ENCODE data around the gene MACROH2A2. TPM values are rescaled to one million over a fixed set of nuclear protein-coding genes. Genes with fewer than 3 reads are reported as not detected.
A peak's percentile ranks its signal among the peaks of the same experiment; 100 is the strongest.

MACROH2A2 gene
- total RNA-seq, 2 donors from 2014 or later = 177 to 187 TPM

DNA sequence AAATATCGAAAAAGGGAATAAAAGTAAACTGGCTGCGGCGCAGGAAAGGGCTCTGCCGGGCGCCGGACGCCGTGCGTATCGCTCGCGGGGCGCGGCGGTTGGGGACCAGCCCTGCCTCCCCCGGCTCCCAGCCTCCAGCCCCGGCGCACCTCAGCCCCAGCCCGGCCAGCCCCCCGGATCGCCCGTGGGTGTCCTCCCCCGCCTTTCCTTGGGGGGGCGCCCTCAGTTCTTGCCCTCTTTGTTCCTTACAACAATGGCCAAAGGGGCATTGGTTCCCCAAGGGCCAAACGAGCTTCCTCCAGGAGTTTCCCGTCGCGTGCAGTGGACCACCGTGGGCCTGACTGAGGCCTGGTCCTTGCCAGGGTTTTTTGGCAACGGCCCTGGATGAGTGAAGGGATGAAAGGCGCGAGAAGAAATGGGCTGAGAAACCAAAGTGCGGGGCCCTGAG lies 1.2 kb downstream of the MACROH2A2 start:
- no peaks in the 10 kb centered on the region for H3K27me3 ChIP-seq (ENCODE audit: control insufficient read depth, insufficient read depth, low read length, poor library complexity, severe bottlenecking)
- H3K36me3 Mint-ChIP-seq (ENCODE audit: low read depth) = peaks cover 5% of the 10 kb centered on the region
- WGBS, 2 experiments (ENCODE audit: insufficient coverage in 1 of 2, insufficient read length in 1 of 2) = 7 to 11% methylated on average over 18 to 33 of the region's 33 CpGs
- peaks cover 6% of the 10 kb centered on the region for H3K36me3 ChIP-seq (ENCODE audit: control insufficient read depth, insufficient read depth, low read length)
- peak; percentile 86 for DNase-seq
- H3K27ac ChIP-seq (ENCODE audit: low read depth, low read length) = peak overlapping the region; percentile 54
- H3K27me3 Mint-ChIP-seq (ENCODE audit: insufficient read depth) = peaks cover 8% of the 10 kb centered on the region
- H3K27ac Mint-ChIP-seq = peak overlapping the region; percentile 90
- H3K9me3 Mint-ChIP-seq = no peaks in the 10 kb centered on the region
- H3K4me3 Mint-ChIP-seq = peak overlapping the region; percentile 87
- TF ChIP-seq, protein P1, sequence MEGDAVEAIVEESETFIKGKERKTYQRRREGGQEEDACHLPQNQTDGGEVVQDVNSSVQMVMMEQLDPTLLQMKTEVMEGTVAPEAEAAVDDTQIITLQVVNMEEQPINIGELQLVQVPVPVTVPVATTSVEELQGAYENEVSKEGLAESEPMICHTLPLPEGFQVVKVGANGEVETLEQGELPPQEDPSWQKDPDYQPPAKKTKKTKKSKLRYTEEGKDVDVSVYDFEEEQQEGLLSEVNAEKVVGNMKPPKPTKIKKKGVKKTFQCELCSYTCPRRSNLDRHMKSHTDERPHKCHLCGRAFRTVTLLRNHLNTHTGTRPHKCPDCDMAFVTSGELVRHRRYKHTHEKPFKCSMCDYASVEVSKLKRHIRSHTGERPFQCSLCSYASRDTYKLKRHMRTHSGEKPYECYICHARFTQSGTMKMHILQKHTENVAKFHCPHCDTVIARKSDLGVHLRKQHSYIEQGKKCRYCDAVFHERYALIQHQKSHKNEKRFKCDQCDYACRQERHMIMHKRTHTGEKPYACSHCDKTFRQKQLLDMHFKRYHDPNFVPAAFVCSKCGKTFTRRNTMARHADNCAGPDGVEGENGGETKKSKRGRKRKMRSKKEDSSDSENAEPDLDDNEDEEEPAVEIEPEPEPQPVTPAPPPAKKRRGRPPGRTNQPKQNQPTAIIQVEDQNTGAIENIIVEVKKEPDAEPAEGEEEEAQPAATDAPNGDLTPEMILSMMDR (conservative IDR thresholded peaks at IDR 0.05) = peak; percentile 81
- H3K9me3 ChIP-seq (ENCODE audit: control insufficient read depth, low read length) = no peaks in the 10 kb centered on the region
- peak overlapping the region; percentile 89 for H3K9ac ChIP-seq (ENCODE audit: extremely low read depth, low read length, poor library complexity, severe bottlenecking)
- H3K4me1 ChIP-seq (ENCODE audit: control insufficient read depth, insufficient read depth, low read length) = peaks cover 21% of the 10 kb centered on the region
- H3K4me1 Mint-ChIP-seq = peaks cover 51% of the 10 kb centered on the region
- H3K4me3 ChIP-seq (ENCODE audit: low read length) = peak overlapping the region; percentile 85

DNA sequence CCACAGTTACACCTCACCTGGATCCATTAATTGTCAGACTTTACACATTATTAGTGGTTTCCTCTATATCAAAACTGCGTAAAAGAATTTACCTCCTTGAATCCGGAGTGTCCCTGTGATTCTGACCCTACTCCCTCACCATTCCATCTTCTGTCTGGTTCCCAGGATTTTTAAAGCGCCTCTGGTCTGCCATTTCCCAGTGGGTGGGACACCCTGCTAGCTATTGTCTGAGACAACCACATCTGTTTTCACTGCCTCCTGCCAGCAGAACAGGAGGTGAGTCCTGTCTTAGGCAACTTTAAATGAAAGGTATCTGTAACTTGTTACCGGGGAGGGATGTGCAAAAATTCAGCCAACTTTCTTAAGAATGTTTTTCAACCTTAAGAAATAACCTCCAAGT lies 2.3 kb downstream of the MACROH2A2 start:
- 23 to 34% methylated on average over 3 to 4 of the region's 4 CpGs for WGBS, 2 experiments (ENCODE audit: insufficient coverage in 1 of 2, insufficient read length in 1 of 2)
- no peaks in the 10 kb centered on the region for H3K9me3 ChIP-seq (ENCODE audit: control insufficient read depth, low read length)
- peaks cover 20% of the 10 kb centered on the region for H3K4me1 ChIP-seq (ENCODE audit: control insufficient read depth, insufficient read depth, low read length)
- peak; percentile 79 for DNase-seq
- peaks cover 10% of the 10 kb centered on the region for H3K36me3 ChIP-seq (ENCODE audit: control insufficient read depth, insufficient read depth, low read length)
- peak overlapping the region; percentile 89 for H3K9ac ChIP-seq (ENCODE audit: extremely low read depth, low read length, poor library complexity, severe bottlenecking)
- H3K27ac Mint-ChIP-seq = peak overlapping the region; percentile 90
- H3K36me3 Mint-ChIP-seq (ENCODE audit: low read depth) = peaks cover 7% of the 10 kb centered on the region
- peaks cover 47% of the 10 kb centered on the region for H3K4me1 Mint-ChIP-seq
- peak overlapping the region; percentile 5 for H3K27ac ChIP-seq (ENCODE audit: low read depth, low read length)
- no peaks in the 10 kb centered on the region for H3K27me3 ChIP-seq (ENCODE audit: control insufficient read depth, insufficient read depth, low read length, poor library complexity, severe bottlenecking)
- H3K4me3 Mint-ChIP-seq = peak overlapping the region; percentile 87
- no peaks in the 10 kb centered on the region for H3K9me3 Mint-ChIP-seq
- H3K27me3 Mint-ChIP-seq (ENCODE audit: insufficient read depth) = peaks cover 8% of the 10 kb centered on the region
- H3K4me3 ChIP-seq (ENCODE audit: low read length) = peak overlapping the region; percentile 85
- TF ChIP-seq, protein P1 (conservative IDR thresholded peaks at IDR 0.05) = no peak

DNA sequence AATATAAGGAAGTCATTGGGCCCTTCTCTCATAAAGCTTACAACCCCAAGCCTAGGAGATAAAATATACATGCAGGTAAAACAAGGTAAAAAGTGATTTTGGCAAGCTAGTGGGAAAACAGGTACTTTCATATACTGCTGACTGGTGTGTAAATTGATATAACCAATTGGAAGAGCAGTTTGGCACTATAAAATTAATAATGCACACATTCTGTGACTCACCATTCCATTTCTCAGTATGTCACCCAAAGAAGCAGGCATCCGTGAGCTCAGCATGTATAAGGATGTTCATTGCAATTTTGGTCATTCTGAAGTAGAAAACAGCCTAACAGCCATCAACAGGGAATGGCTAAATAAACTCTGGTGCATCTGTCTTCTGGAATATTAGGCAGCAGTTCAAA lies 2.9 kb downstream of the MACROH2A2 start:
- H3K27me3 ChIP-seq (ENCODE audit: control insufficient read depth, insufficient read depth, low read length, poor library complexity, severe bottlenecking) = no peaks in the 10 kb centered on the region
- peaks cover 16% of the 10 kb centered on the region for H3K4me1 ChIP-seq (ENCODE audit: control insufficient read depth, insufficient read depth, low read length)
- peak overlapping the region; percentile 85 for H3K4me3 ChIP-seq (ENCODE audit: low read length)
- Mint-ChIP-seq H3K36me3 (ENCODE audit: low read depth) (peaks cover 7% of the 10 kb centered on the region), H3K27me3 (ENCODE audit: insufficient read depth) (peaks cover 8% of the 10 kb centered on the region), H3K27ac (peak overlapping the region; percentile 90), H3K4me3 (peak overlapping the region; percentile 87), H3K9me3 (no peaks in the 10 kb centered on the region), H3K4me1 (peaks cover 42% of the 10 kb centered on the region)
- H3K9ac ChIP-seq (ENCODE audit: extremely low read depth, low read length, poor library complexity, severe bottlenecking) = peak overlapping the region; percentile 89
- no peak overlapping the region for H3K27ac ChIP-seq (ENCODE audit: low read depth, low read length)
- no peaks in the 10 kb centered on the region for H3K9me3 ChIP-seq (ENCODE audit: control insufficient read depth, low read length)
- H3K36me3 ChIP-seq (ENCODE audit: control insufficient read depth, insufficient read depth, low read length) = peaks cover 10% of the 10 kb centered on the region
- no peak for DNase-seq
- TF ChIP-seq, protein P1 (conservative IDR thresholded peaks at IDR 0.05) = no peak
- 89% methylated on average over 1 of the region's 1 CpG; no CpG with 5 or more reads in 1 of the 2 experiments for WGBS, 2 experiments (ENCODE audit: insufficient coverage in 1 of 2, insufficient read length in 1 of 2)

All from endodermal cell (in vitro differentiated cells).